Osteocyte (in vitro differentiated cells): ENCODE measurements around the gene SNAPC2. TPM values are rescaled to one million over a fixed set of nuclear protein-coding genes. Genes with fewer than 3 reads are reported as not detected.
"Not testable (repeated sequence)": the region's sequence is repeated elsewhere in the genome, so short reads cannot be mapped to it uniquely, and the experiment has no call there.

ENCODE experiments used
- DNase-seq: peaks from one replicate; pipeline ENCODE4 v3.0.0; 2021; ENCODE audit warnings: mixed read lengths; ENCODE audit not compliant: unreplicated experiment; ENCODE audit errors: extremely low spot score
- H3K27ac Mint-ChIP-seq: one replicate; pipeline ENCODE4 v1.8.0; 2021; ENCODE audit warnings: mild to moderate bottlenecking, mixed read lengths; ENCODE audit not compliant: unreplicated experiment
- H3K27me3 Mint-ChIP-seq: one replicate; pipeline ENCODE4 v1.8.0; 2021; ENCODE audit warnings: mixed read lengths; ENCODE audit not compliant: unreplicated experiment
- H3K36me3 Mint-ChIP-seq: one replicate; pipeline ENCODE4 v1.8.0; 2021; ENCODE audit warnings: mixed read lengths; ENCODE audit not compliant: unreplicated experiment
- H3K4me1 Mint-ChIP-seq: one replicate; pipeline ENCODE4 v1.8.0; 2021; ENCODE audit warnings: mixed read lengths; ENCODE audit not compliant: unreplicated experiment
- H3K4me3 Mint-ChIP-seq: one replicate; pipeline ENCODE4 v1.8.0; 2021; ENCODE audit warnings: mild to moderate bottlenecking, moderate library complexity, mixed read lengths; ENCODE audit not compliant: unreplicated experiment
- H3K9me3 Mint-ChIP-seq: one replicate; pipeline ENCODE4 v1.8.0; 2021; ENCODE audit warnings: mixed read lengths; ENCODE audit not compliant: unreplicated experiment
- total RNA-seq: library from RNA; stranded (reverse); gene quantifications from 2 replicates; pipeline ENCODE4 v1.2.1, GENCODE V29; 2021
- TF ChIP-seq, protein P1 (sequence below): fragments of 200-600 bp; sonication (generic); IDR thresholded peaks from 2 replicates; pipeline ENCODE4 v1.5.0; 2021; ENCODE audit warnings: antibody characterized with exemption, mild to moderate bottlenecking, moderate library complexity

The SNAPC2 gene
- total RNA-seq, 1 donor from 2014 or later: 19.6 TPM

DNA sequence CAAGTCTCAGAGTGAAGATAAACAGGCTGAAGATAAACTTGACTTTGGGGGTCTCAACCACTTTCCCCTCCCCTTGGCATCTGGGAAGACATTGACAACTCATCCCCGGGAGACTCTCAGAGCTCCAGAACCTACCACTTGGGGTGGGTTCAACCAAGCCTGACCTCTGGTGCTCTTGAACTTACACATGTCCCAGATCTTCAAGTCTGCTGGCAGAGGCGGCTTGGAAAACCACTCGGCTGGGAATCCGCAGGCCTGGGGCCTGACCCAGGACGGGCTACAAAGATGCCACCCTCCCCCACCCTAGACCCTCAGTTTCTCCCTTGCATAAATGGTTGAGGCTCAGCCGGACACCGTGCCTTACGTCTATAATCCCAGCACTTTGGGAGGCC, 31.3 kb upstream of the SNAPC2 start:
- TF ChIP-seq, protein P1, sequence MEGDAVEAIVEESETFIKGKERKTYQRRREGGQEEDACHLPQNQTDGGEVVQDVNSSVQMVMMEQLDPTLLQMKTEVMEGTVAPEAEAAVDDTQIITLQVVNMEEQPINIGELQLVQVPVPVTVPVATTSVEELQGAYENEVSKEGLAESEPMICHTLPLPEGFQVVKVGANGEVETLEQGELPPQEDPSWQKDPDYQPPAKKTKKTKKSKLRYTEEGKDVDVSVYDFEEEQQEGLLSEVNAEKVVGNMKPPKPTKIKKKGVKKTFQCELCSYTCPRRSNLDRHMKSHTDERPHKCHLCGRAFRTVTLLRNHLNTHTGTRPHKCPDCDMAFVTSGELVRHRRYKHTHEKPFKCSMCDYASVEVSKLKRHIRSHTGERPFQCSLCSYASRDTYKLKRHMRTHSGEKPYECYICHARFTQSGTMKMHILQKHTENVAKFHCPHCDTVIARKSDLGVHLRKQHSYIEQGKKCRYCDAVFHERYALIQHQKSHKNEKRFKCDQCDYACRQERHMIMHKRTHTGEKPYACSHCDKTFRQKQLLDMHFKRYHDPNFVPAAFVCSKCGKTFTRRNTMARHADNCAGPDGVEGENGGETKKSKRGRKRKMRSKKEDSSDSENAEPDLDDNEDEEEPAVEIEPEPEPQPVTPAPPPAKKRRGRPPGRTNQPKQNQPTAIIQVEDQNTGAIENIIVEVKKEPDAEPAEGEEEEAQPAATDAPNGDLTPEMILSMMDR: no peak
- Mint-ChIP-seq H3K27ac (no peak overlapping the region), H3K36me3 (no peaks in the 10 kb centered on the region), H3K4me3 (peak overlapping the region; percentile 55), H3K27me3 (no peaks in the 10 kb centered on the region), H3K9me3 (no peaks in the 10 kb centered on the region), H3K4me1 (peaks cover 13% of the 10 kb centered on the region)
- DNase-seq: no peak

DNA sequence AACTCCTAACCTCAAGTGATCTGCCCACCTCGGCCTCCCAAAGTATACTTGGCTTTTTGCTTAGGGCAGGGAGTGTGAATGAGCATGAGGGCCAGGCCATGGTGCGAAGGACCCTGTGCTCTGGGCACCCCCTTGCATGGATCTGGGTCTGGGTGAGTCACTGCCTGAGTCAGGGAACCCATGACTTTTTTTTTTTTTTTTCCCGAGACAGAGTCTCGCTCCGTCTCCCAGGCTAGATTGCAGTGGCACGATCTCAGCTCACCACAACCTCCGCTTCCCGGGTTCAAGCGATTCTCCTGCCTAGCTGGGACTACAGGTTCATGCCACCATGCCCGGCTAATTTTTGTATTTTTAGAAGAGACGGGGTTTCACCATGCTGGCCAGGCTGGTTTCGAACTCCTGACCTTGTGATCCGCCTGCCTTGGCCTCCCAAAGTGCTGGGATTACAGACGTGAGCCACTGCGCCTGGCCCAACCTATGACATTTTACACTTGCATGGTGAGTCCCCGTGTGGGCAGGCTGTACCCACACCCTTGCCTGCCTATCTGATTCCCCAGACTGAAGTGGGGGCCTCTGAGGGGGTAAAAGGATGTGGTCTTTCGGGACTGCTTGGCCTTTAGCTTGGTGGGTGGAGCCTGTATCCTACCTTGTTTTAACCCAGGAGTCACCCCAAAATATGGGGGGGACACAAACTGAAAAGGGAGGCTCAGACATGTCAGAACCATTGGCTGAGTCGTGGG, 26.6 kb upstream of the SNAPC2 start:
- not testable (repeated sequence) for H3K4me3 Mint-ChIP-seq, H3K27me3 Mint-ChIP-seq, H3K36me3 Mint-ChIP-seq, H3K9me3 Mint-ChIP-seq, H3K27ac Mint-ChIP-seq, DNase-seq
- H3K4me1 Mint-ChIP-seq: peaks cover 10% of the 10 kb centered on the region

GRCh38 chr19:7894612-7895309, 25.4 kb upstream of the SNAPC2 start:
- TF ChIP-seq, protein P1: no peak
- H3K27ac Mint-ChIP-seq: no peak overlapping the region
- H3K4me1 Mint-ChIP-seq: peaks cover 6% of the 10 kb centered on the region
- no peak overlapping the region for H3K4me3 Mint-ChIP-seq
- no peaks in the 10 kb centered on the region for H3K27me3 Mint-ChIP-seq
- H3K9me3 Mint-ChIP-seq: no peaks in the 10 kb centered on the region
- DNase-seq: no peak
- peaks cover 5% of the 10 kb centered on the region for H3K36me3 Mint-ChIP-seq

DNA sequence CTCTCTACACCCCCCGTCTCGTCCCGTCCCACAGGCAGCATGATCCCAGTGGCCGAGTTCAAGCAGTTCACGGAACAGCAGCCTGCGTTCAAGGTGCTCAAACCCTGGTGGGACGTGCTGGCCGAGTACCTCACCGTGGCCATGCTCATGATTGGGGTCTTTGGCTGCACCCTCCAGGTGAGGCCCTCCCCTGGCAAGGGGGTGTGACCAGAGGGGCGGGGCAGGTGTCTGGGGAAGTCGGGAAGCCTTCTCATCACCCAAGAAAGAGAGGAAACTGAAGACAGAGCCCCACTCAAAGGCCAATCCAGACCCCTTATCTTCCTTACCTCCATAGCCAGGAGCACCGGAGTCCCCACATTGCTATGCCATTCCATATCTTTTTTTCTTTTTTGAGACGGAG, 24.6 kb upstream of the SNAPC2 start:
- Mint-ChIP-seq H3K4me3 (no peak overlapping the region), H3K27ac (no peak overlapping the region), H3K4me1 (peaks cover 6% of the 10 kb centered on the region), H3K36me3 (peaks cover 5% of the 10 kb centered on the region), H3K9me3 (no peaks in the 10 kb centered on the region), H3K27me3 (no peaks in the 10 kb centered on the region)
- TF ChIP-seq, protein P1: no peak
- DNase-seq: no peak

DNA sequence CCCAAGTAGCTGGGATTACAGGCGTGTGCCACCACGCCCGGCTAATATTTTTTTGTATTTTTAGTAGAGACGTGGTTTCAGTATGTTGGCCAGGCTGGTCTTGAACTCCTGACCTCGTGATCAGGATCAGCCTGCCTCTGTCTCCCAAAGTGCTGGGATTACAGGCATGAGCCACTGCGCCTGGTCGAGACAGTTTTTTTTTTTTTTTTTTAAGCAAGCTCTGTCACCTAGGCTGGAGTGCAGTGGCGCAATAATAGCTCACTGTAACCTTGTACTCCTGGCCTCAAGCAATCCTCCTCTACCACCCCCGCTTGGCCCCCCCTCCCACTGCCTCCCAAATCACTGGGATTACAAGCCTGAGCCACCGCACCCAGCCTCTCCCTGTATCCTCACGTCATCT, 22.8 kb upstream of the SNAPC2 start:
- TF ChIP-seq, protein P1: no peak
- Mint-ChIP-seq H3K27me3 (no peaks in the 10 kb centered on the region), H3K9me3 (no peaks in the 10 kb centered on the region), H3K36me3 (peaks cover 5% of the 10 kb centered on the region), H3K27ac (no peak overlapping the region), H3K4me1 (no peaks in the 10 kb centered on the region), H3K4me3 (no peak overlapping the region)
- no peak for DNase-seq
